Neutrophil (primary cell): ENCODE measurements around the gene KDM8.

ENCODE experiments used
- H3K27ac ChIP-seq: fragments of 200-600 bp; sonication (generic); 2 replicates; pipeline ENCODE4 v1.5.1; 2016; ENCODE audit warnings: mild to moderate bottlenecking, moderate library complexity
- H3K27me3 ChIP-seq: fragments of 200-600 bp; sonication (generic); 2 replicates; pipeline ENCODE4 v1.6.0; 2016; ENCODE audit warnings: mild to moderate bottlenecking
- H3K36me3 ChIP-seq: fragments of 200-600 bp; sonication (generic); 2 replicates; pipeline ENCODE4 v1.5.1; 2017
- H3K4me1 ChIP-seq, 2 experiments: fragments of 200-600 bp in 1 of 2; sonication (generic) in 1 of 2; 1 replicate in 1 of 2; 2 replicates in 1 of 2; pipeline versions ENCODE4 v1.5.1 to v1.6.1; 2013 to 2016; ENCODE audit warnings: low read depth in 1 of 2, low read length in 1 of 2, mild to moderate bottlenecking in 1 of 2, moderate library complexity in 1 of 2; ENCODE audit not compliant: control insufficient read depth in 1 of 2, insufficient read depth in 1 of 2
- H3K4me3 ChIP-seq, 2 experiments: fragments of 200-600 bp in 1 of 2; sonication (generic) in 1 of 2; 1 replicate in 1 of 2; 2 replicates in 1 of 2; pipeline ENCODE4 v1.5.1; 2013 to 2016; ENCODE audit warnings: low read depth in 1 of 2, low read length in 1 of 2, mild to moderate bottlenecking in 1 of 2, moderate library complexity in 1 of 2
- H3K9me3 ChIP-seq: fragments of 200-600 bp; sonication (generic); 2 replicates; pipeline ENCODE4 v1.5.1; 2016
- CTCF ChIP-seq: fragments of 200-600 bp; sonication (generic); IDR thresholded peaks from 2 replicates; pipeline ENCODE4 v1.5.1; 2016; ENCODE audit warnings: antibody characterized with exemption

KDM8 gene

GRCh38 chr16:27210174-27210573 is 6.8 kb downstream of the KDM8 start:
- H3K27ac ChIP-seq, result no peak overlapping the region
- H3K4me1 ChIP-seq, result no peaks in the 10 kb centered on the region
- H3K9me3 ChIP-seq, result no peaks in the 10 kb centered on the region
- H3K4me3 ChIP-seq, result no peak overlapping the region
- H3K36me3 ChIP-seq, result peaks cover 26% of the 10 kb centered on the region
- no peaks in the 10 kb centered on the region for H3K27me3 ChIP-seq
- TF ChIP-seq CTCF, result no peak

- no peak for TF ChIP-seq CTCF
- Histone ChIP-seq H3K4me3 (no peak overlapping the region), H3K36me3 (peaks cover 34% of the 10 kb centered on the region), H3K27ac (no peak overlapping the region), H3K9me3 (no peaks in the 10 kb centered on the region), H3K4me1 (no peaks in the 10 kb centered on the region), H3K27me3 (no peaks in the 10 kb centered on the region)
These were observed 7.7 kb downstream of the KDM8 start for GRCh38 chr16:27211026-27211425.

GRCh38 chr16:27214084-27214961 is 11.0 kb downstream of the KDM8 start:
- no peaks in the 10 kb centered on the region for H3K27me3 ChIP-seq
- no peak overlapping the region for H3K27ac ChIP-seq
- no peak overlapping the region for H3K4me3 ChIP-seq
- no peaks in the 10 kb centered on the region for H3K4me1 ChIP-seq
- H3K36me3 ChIP-seq, result peaks cover 38% of the 10 kb centered on the region
- no peaks in the 10 kb centered on the region for H3K9me3 ChIP-seq
- TF ChIP-seq CTCF, result no peak

GRCh38 chr16:27215660-27216059 is 12.3 kb downstream of the KDM8 start:
- no peaks in the 10 kb centered on the region for H3K27me3 ChIP-seq
- H3K36me3 ChIP-seq, result peaks cover 29% of the 10 kb centered on the region
- no peak overlapping the region for H3K4me3 ChIP-seq
- H3K27ac ChIP-seq, result no peak overlapping the region
- no peak for TF ChIP-seq CTCF
- no peaks in the 10 kb centered on the region for H3K4me1 ChIP-seq
- no peaks in the 10 kb centered on the region for H3K9me3 ChIP-seq

GRCh38 chr16:27216297-27216885 is 13.1 kb downstream of the KDM8 start:
- no peaks in the 10 kb centered on the region for H3K9me3 ChIP-seq
- no peak overlapping the region for H3K27ac ChIP-seq
- peaks cover 32% of the 10 kb centered on the region for H3K36me3 ChIP-seq
- no peak overlapping the region for H3K4me3 ChIP-seq
- H3K27me3 ChIP-seq, result no peaks in the 10 kb centered on the region
- no peak for TF ChIP-seq CTCF
- no peaks in the 10 kb centered on the region for H3K4me1 ChIP-seq
